Hematopoietic multipotent progenitor cell (in vitro differentiated cells): ENCODE results near the gene MYBPC3. TPM values are rescaled to one million over a fixed set of nuclear protein-coding genes. Genes with fewer than 3 reads are reported as not detected.
A peak's percentile ranks its signal among the peaks of the same experiment; 100 is the strongest.

Source experiments
- DNase-seq, 3 donors: peaks; one replicate each; pipeline ENCODE4 v3.0.0-alpha.2; 2011 to 2015; ENCODE audit warnings: low read depth in 2 of 3, low spot score in 2 of 3
- total RNA-seq: library from RNA; depleted of rRNA; stranded (reverse); fragments of >200 nt; gene quantifications from one replicate; pipeline ENCODE4 v1.2.3, GENCODE V29; 2012

Gene MYBPC3
- total RNA-seq, 1 donor = 0.27 TPM

- no peak for DNase-seq
Measured at GRCh38 chr11:47359162-47359561, 6.7 kb upstream of the MYBPC3 start.

- no peak for DNase-seq
Measured at GRCh38 chr11:47358731-47359051, 6.2 kb upstream of the MYBPC3 start.

- DNase-seq = no peak
Measured at GRCh38 chr11:47357985-47358730, 5.7 kb upstream of the MYBPC3 start.

GRCh38 chr11:47356998-47357329 is 4.5 kb upstream of the MYBPC3 start:
- no peak for DNase-seq

- no peak for DNase-seq
Measured at GRCh38 chr11:47356129-47356997, 3.9 kb upstream of the MYBPC3 start.

GRCh38 chr11:47355283-47356128 is 3.0 kb upstream of the MYBPC3 start:
- DNase-seq = peak in 2 of 3 donors; percentile 46 to 49

- DNase-seq = no peak
Measured at GRCh38 chr11:47354913-47355282, 2.4 kb upstream of the MYBPC3 start.

- DNase-seq = no peak
Measured at GRCh38 chr11:47353978-47354774, 1.7 kb upstream of the MYBPC3 start.

GRCh38 chr11:47351156-47352126 is 1.1 kb downstream of the MYBPC3 start:
- DNase-seq = no peak

- DNase-seq = no peak
Measured at GRCh38 chr11:47350315-47350714, 2.2 kb downstream of the MYBPC3 start.

- DNase-seq = no peak
Measured at GRCh38 chr11:47349521-47350095, 2.9 kb downstream of the MYBPC3 start.

GRCh38 chr11:47348859-47349258 is 3.6 kb downstream of the MYBPC3 start:
- peak in 1 of 3 donors; percentile 50 for DNase-seq

GRCh38 chr11:47348131-47348802 is 4.2 kb downstream of the MYBPC3 start:
- DNase-seq = no peak

- no peak for DNase-seq
Measured at GRCh38 chr11:47347137-47347536, 5.4 kb downstream of the MYBPC3 start.

GRCh38 chr11:47345890-47346563 is 6.5 kb downstream of the MYBPC3 start:
- no peak for DNase-seq

GRCh38 chr11:47342854-47343253 is 9.6 kb downstream of the MYBPC3 start:
- DNase-seq = no peak

GRCh38 chr11:47342036-47342803 is 10.3 kb downstream of the MYBPC3 start:
- DNase-seq = no peak
